Right lobe of liver (tissue), 4 donors: ENCODE measurements around the gene SOSTDC1.

Source experiments
- POLR2A ChIP-seq: fragments of 450-650 bp; IDR thresholded peaks from one replicate; pipeline ENCODE4 v1.6.1; 2017; ENCODE audit warnings: antibody characterized with exemption, mild to moderate bottlenecking
- TF ChIP-seq, protein P1 (sequence below), 4 donors: fragments of 200-600 bp in 3 of 4; fragments of 450-650 bp in 1 of 4; IDR thresholded peaks; one replicate each; pipeline versions ENCODE4 v1.5.1 to v1.8.0; 2016 to 2022; ENCODE audit warnings: antibody characterized with exemption in 4 of 4, mild to moderate bottlenecking in 2 of 4
- donor health status: DM: no; HTN: no; CAD: no.
- donor health status: DM: no; HTN: no; CAD: no.
- donor health status: DM: no; HTN: yes; CAD: no.

DNA sequence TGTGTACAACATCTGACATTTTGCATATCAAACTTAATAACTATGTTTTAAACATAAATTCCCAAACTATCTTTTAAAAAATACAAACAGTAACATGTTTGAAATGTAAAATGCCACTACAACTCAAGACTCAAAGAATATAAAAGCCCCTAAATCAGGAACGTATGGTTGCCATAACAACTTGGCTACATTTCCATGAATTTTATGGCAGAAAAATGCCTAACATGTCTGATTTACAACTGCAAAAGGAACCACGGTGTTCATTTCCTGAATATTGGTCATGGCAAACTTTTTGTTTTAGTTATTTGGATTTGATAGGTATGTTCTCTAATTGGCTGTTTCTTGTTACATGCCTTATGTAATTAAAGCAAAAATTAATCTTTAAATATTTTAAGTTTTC lies 2.0 kb downstream of the SOSTDC1 start:
- TF ChIP-seq, protein P1, sequence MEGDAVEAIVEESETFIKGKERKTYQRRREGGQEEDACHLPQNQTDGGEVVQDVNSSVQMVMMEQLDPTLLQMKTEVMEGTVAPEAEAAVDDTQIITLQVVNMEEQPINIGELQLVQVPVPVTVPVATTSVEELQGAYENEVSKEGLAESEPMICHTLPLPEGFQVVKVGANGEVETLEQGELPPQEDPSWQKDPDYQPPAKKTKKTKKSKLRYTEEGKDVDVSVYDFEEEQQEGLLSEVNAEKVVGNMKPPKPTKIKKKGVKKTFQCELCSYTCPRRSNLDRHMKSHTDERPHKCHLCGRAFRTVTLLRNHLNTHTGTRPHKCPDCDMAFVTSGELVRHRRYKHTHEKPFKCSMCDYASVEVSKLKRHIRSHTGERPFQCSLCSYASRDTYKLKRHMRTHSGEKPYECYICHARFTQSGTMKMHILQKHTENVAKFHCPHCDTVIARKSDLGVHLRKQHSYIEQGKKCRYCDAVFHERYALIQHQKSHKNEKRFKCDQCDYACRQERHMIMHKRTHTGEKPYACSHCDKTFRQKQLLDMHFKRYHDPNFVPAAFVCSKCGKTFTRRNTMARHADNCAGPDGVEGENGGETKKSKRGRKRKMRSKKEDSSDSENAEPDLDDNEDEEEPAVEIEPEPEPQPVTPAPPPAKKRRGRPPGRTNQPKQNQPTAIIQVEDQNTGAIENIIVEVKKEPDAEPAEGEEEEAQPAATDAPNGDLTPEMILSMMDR (IDR thresholded peaks at IDR 0.05) = no peak
- TF ChIP-seq POLR2A = no peak
